Gastroesophageal sphincter (tissue), 4 donors: ENCODE data around the gene CORO6. TPM values are rescaled to one million over a fixed set of nuclear protein-coding genes. Genes with fewer than 3 reads are reported as not detected.

ENCODE experiments used
- ATAC-seq: fragments of 150-250 bp; one replicate; pipeline ENCODE4 v1.9.1; 2016; ENCODE audit warnings: mild to moderate bottlenecking, moderate library complexity
- H3K27ac ChIP-seq, 4 donors: fragments of 200-600 bp; sonication (generic) in 3 of 4; 1 replicate in 3 of 4; 2 replicates in 1 of 4; pipeline ENCODE4 v1.5.1; 2016 to 2019
- H3K27me3 ChIP-seq: fragments of 200-600 bp; sonication (generic); one replicate; pipeline ENCODE4 v1.5.1; 2019
- H3K36me3 ChIP-seq, 2 donors: fragments of 200-600 bp; sonication (generic); one replicate each; pipeline ENCODE4 v1.5.1; 2019; ENCODE audit warnings: control low read depth in 1 of 2
- H3K4me1 ChIP-seq, 3 donors: fragments of 200-600 bp; sonication (generic); 1 replicate in 2 of 3; 2 replicates in 1 of 3; pipeline ENCODE4 v1.5.1; 2016 to 2019; ENCODE audit warnings: control low read depth in 2 of 3
- H3K4me3 ChIP-seq, 2 donors: fragments of 200-600 bp; sonication (generic); one replicate each; pipeline ENCODE4 v1.5.1; 2019; ENCODE audit warnings: mild to moderate bottlenecking in 1 of 2, moderate library complexity in 1 of 2
- H3K9me3 ChIP-seq, 3 donors: fragments of 200-600 bp; sonication (generic); one replicate each; pipeline ENCODE4 v1.5.1; 2017 to 2019; ENCODE audit warnings: control low read depth in 2 of 3
- CTCF ChIP-seq, 4 experiments: fragments of 200-600 bp in 2 of 4; fragments of 450-650 bp in 2 of 4; sonication (generic) in 1 of 4; IDR thresholded peaks; one replicate each; pipeline ENCODE4 v1.5.1; 2017 to 2019; ENCODE audit warnings: antibody characterized with exemption in 4 of 4, mild to moderate bottlenecking in 2 of 4, moderate library complexity in 2 of 4
- EP300 ChIP-seq: sonication (generic); formaldehyde crosslinking; IDR thresholded peaks from one replicate; pipeline ENCODE4 v1.6.1; 2017; ENCODE audit warnings: antibody characterized with exemption, mild to moderate bottlenecking
- POLR2A ChIP-seq, 2 donors: fragments of 450-650 bp; IDR thresholded peaks; one replicate each; pipeline ENCODE4 v1.6.1; 2017; ENCODE audit warnings: antibody characterized with exemption in 2 of 2, mild to moderate bottlenecking in 2 of 2, moderate library complexity in 1 of 2
- POLR2AphosphoS5 ChIP-seq: sonication (generic); formaldehyde crosslinking; IDR thresholded peaks from one replicate; pipeline ENCODE4 v1.6.1; 2017; ENCODE audit warnings: antibody characterized with exemption
- WGBS, 2 donors: methylation state at CpG; one replicate each; pipeline ENCODE4 v1.1.5; 2018; ENCODE audit warnings: low coverage in 1 of 2; 5-methylcytosine and 5-hydroxymethylcytosine counted together
- total RNA-seq, 4 donors: library from RNA; depleted of rRNA; stranded (reverse); fragments of >200 nt; gene quantifications; one replicate each; pipeline ENCODE4 v1.1.0, GENCODE V29; 2016

CORO6 gene
- total RNA-seq, 4 donors from 2014 or later: 18.1 to 138 (median 39.4) TPM

- 0 to 5% methylated on average over 1 to 7 of the region's 50 CpGs for WGBS, 2 donors
- H3K27ac ChIP-seq: peak overlapping the region in 3 of 4 donors; percentile 58 to 71 (median 68)
Observed at GRCh38 chr17:29613352-29613837, 9.3 kb downstream of the CORO6 start.

GRCh38 chr17:29612404-29613280 lies 10.1 kb downstream of the CORO6 start:
- H3K36me3 ChIP-seq: peaks cover 0 to 9% of the 10 kb centered on the region in 2 donors
- no CpG with 5 or more reads among the region's 85 CpGs for WGBS, 2 donors
- H3K27ac ChIP-seq: peak overlapping the region in 3 of 4 donors; percentile 58 to 71 (median 68)
- TF ChIP-seq EP300 (no peak), POLR2A (IDR thresholded peaks at IDR 0.05) (no peak), POLR2AphosphoS5 (no peak), CTCF (IDR thresholded peaks at IDR 0.05) (no peak)
- no peaks in the 10 kb centered on the region for H3K9me3 ChIP-seq
- ATAC-seq: no peak
- peak overlapping the region in 1 of 2 donors; percentile 43 for H3K4me3 ChIP-seq
- no peaks in the 10 kb centered on the region for H3K27me3 ChIP-seq
- H3K4me1 ChIP-seq: peaks cover 4 to 51% (median 47%) of the 10 kb centered on the region in 3 donors

More at GRCh38 chr17:29613352-29613837, 9.3 kb downstream of the CORO6 start:
- TF ChIP-seq POLR2A (IDR thresholded peaks at IDR 0.05) (no peak), POLR2AphosphoS5 (peak; percentile 43), CTCF (IDR thresholded peaks at IDR 0.05) (peak in 3 of 4 experiments; percentile 87 to 94 (median 93)), EP300 (no peak)
- H3K27me3 ChIP-seq: no peaks in the 10 kb centered on the region
- peaks cover 0 to 9% of the 10 kb centered on the region in 2 donors for H3K36me3 ChIP-seq
- peak; percentile 83 for ATAC-seq
- peaks cover 4 to 58% (median 54%) of the 10 kb centered on the region in 3 donors for H3K4me1 ChIP-seq
- H3K4me3 ChIP-seq: peak overlapping the region in 1 of 2 donors; percentile 43
- H3K9me3 ChIP-seq: no peaks in the 10 kb centered on the region

- Histone ChIP-seq H3K27me3 (no peaks in the 10 kb centered on the region), H3K4me3 (no peak overlapping the region)
- 78% methylated on average over 5 of the region's 12 CpGs; no CpG with 5 or more reads in 1 of the 2 donors for WGBS, 2 donors
Observed at GRCh38 chr17:29612094-29612403, 10.7 kb downstream of the CORO6 start.

GRCh38 chr17:29611351-29612093 lies 11.2 kb downstream of the CORO6 start:
- ATAC-seq: no peak
- H3K4me3 ChIP-seq: no peak overlapping the region
- no peaks in the 10 kb centered on the region for H3K9me3 ChIP-seq
- 88 to 100% methylated on average over 1 to 2 of the region's 11 CpGs for WGBS, 2 donors
- H3K27ac ChIP-seq: no peak overlapping the region
- TF ChIP-seq POLR2A (IDR thresholded peaks at IDR 0.05): no peak
- no peak for TF ChIP-seq EP300
- TF ChIP-seq CTCF (IDR thresholded peaks at IDR 0.05): no peak
- TF ChIP-seq POLR2AphosphoS5: no peak
- peaks cover 0 to 9% of the 10 kb centered on the region in 2 donors for H3K36me3 ChIP-seq
- peaks cover 4 to 39% (median 36%) of the 10 kb centered on the region in 3 donors for H3K4me1 ChIP-seq
- H3K27me3 ChIP-seq: no peaks in the 10 kb centered on the region

More at GRCh38 chr17:29612094-29612403, 10.7 kb downstream of the CORO6 start:
- peaks cover 4 to 45% (median 41%) of the 10 kb centered on the region in 3 donors for H3K4me1 ChIP-seq
- no peaks in the 10 kb centered on the region for H3K9me3 ChIP-seq
- TF ChIP-seq POLR2AphosphoS5 (no peak), POLR2A (IDR thresholded peaks at IDR 0.05) (no peak), CTCF (IDR thresholded peaks at IDR 0.05) (no peak), EP300 (no peak)
- no peak for ATAC-seq
- H3K36me3 ChIP-seq: peaks cover 0 to 9% of the 10 kb centered on the region in 2 donors
- no peak overlapping the region for H3K27ac ChIP-seq
